Vagina (tissue), 2 donors: ENCODE data around the gene SIPA1. TPM values are rescaled to one million over a fixed set of nuclear protein-coding genes. Genes with fewer than 3 reads are reported as not detected.

Source experiments
- microRNA-seq: library from miRNA; unstranded; fragments of <30 nt; microRNA quantifications from one replicate; pipeline ENCODE4, GENCODE V29; 2017; ENCODE audit warnings: borderline number of aligned reads, borderline replicate concordance
- small RNA-seq: library from RNA; depleted of rRNA; stranded (forward); fragments of <200 nt; gene quantifications from one replicate; pipeline ENCODE3, GENCODE V24; 2016
- total RNA-seq: library from RNA; depleted of rRNA; stranded (reverse); fragments of >200 nt; gene quantifications from one replicate; pipeline ENCODE4 v1.2.3, GENCODE V29; 2016

SIPA1 gene
- total RNA-seq, 1 donor from 2014 or later, result 63.3 TPM

Small RNAs within 50 kb of the gene (microRNA-seq; reads per million reads assigned to microRNA genes)
- not detected for gene MIR4489
- gene MIR4690, result not detected

Small RNAs within 50 kb of the gene (small RNA-seq; reads per million reads assigned to genes)
- not detected for gene MIR4489
- not detected for gene MIR4690
- not detected for gene RN7SL309P

Other genes starting within 250 kb of the SIPA1 start
- 857 TPM for gene NEAT1, start 215.3 kb upstream of the SIPA1 start, total RNA-seq
- gene MALAT1, start 139.1 kb upstream of the SIPA1 start, total RNA-seq, result 16,459 TPM
- gene SCYL1, start 113.0 kb upstream of the SIPA1 start, total RNA-seq, result 77.3 TPM
- gene LTBP3, start 79.7 kb upstream of the SIPA1 start, total RNA-seq, result 246 TPM
- 68.5 TPM for gene ZNRD2, start 67.6 kb upstream of the SIPA1 start, total RNA-seq
- gene FAM89B, start 65.6 kb upstream of the SIPA1 start, total RNA-seq, result 62.4 TPM
- gene EHBP1L1, start 62.0 kb upstream of the SIPA1 start, total RNA-seq, result 123 TPM
- gene KCNK7, start 42.3 kb upstream of the SIPA1 start, total RNA-seq, result 12.0 TPM
- gene MAP3K11, start 23.9 kb upstream of the SIPA1 start, total RNA-seq, result 38.1 TPM
- 24.8 TPM for gene PCNX3, start 22.3 kb upstream of the SIPA1 start, total RNA-seq
- gene RELA, start 24.8 kb downstream of the SIPA1 start, total RNA-seq, result 59.2 TPM
- gene KAT5, start 74.2 kb downstream of the SIPA1 start, total RNA-seq, result 58.9 TPM
- gene RNASEH2C, start 82.7 kb downstream of the SIPA1 start, total RNA-seq, result 66.8 TPM
- 16.5 TPM for gene AP5B1, start 142.9 kb downstream of the SIPA1 start, total RNA-seq
- gene OVOL1, start 149.0 kb downstream of the SIPA1 start, total RNA-seq, result 17.4 TPM
- 1.5 TPM for gene SNX32, start 195.9 kb downstream of the SIPA1 start, total RNA-seq
- 589 TPM for gene CFL1, start 220.1 kb downstream of the SIPA1 start, total RNA-seq
- gene MUS81, start 222.3 kb downstream of the SIPA1 start, total RNA-seq, result 48.9 TPM
- 57.9 TPM for gene EFEMP2, start 234.7 kb downstream of the SIPA1 start, total RNA-seq
- 0.74 TPM for gene CTSW, start 241.7 kb downstream of the SIPA1 start, total RNA-seq